ENCODE results near the gene F2.

The F2 gene

GRCh38 chr11:46686886-46687795 is 31.9 kb upstream of the F2 start:
- peak overlapping the region; percentile 5 for H3K4me3 ChIP-seq (ENCODE audit: low read length)
- peak; percentile 99 for DNase-seq (ENCODE audit: low read depth)
- TF ChIP-seq, protein P1, sequence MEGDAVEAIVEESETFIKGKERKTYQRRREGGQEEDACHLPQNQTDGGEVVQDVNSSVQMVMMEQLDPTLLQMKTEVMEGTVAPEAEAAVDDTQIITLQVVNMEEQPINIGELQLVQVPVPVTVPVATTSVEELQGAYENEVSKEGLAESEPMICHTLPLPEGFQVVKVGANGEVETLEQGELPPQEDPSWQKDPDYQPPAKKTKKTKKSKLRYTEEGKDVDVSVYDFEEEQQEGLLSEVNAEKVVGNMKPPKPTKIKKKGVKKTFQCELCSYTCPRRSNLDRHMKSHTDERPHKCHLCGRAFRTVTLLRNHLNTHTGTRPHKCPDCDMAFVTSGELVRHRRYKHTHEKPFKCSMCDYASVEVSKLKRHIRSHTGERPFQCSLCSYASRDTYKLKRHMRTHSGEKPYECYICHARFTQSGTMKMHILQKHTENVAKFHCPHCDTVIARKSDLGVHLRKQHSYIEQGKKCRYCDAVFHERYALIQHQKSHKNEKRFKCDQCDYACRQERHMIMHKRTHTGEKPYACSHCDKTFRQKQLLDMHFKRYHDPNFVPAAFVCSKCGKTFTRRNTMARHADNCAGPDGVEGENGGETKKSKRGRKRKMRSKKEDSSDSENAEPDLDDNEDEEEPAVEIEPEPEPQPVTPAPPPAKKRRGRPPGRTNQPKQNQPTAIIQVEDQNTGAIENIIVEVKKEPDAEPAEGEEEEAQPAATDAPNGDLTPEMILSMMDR (IDR thresholded peaks at IDR 0.05; ENCODE audit: insufficient read depth, low read depth, low read length, missing control alignments): no peak

GRCh38 chr11:46690702-46691101 is 28.3 kb upstream of the F2 start:
- TF ChIP-seq, protein P1 (IDR thresholded peaks at IDR 0.05; ENCODE audit: insufficient read depth, low read depth, low read length, missing control alignments): no peak
- no peak for DNase-seq (ENCODE audit: low read depth)
- no peak overlapping the region for H3K4me3 ChIP-seq (ENCODE audit: low read length)

DNA sequence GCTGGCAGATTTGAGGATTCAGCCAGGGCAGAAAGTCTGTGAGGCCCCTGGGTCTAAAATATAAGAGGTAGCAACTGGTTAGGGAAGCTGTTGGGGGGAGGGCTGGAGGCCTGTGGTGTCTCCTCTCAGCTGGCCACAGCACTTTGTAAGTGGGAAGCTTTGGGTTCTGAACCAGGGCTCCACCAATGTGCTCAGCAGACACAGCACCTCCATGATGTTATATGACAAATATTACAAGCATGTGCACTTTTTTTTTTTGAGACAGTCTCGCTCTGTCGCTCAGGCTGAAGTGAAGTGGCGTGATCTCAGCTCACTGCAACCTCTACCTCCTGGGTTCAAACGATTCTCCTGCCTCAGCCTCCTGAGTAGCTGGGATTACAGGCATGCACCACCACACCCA is 26.6 kb upstream of the F2 start:
- TF ChIP-seq, protein P1 (IDR thresholded peaks at IDR 0.05; ENCODE audit: insufficient read depth, low read depth, low read length, missing control alignments): no peak
- DNase-seq (ENCODE audit: low read depth): no peak
- no peak overlapping the region for H3K4me3 ChIP-seq (ENCODE audit: low read length)

GRCh38 chr11:46693597-46694012 is 25.4 kb upstream of the F2 start:
- H3K4me3 ChIP-seq (ENCODE audit: low read length): no peak overlapping the region
- peak; percentile 93 for DNase-seq (ENCODE audit: low read depth)
- TF ChIP-seq, protein P1 (IDR thresholded peaks at IDR 0.05; ENCODE audit: insufficient read depth, low read depth, low read length, missing control alignments): no peak

GRCh38 chr11:46694072-46694471 is 24.9 kb upstream of the F2 start:
- DNase-seq (ENCODE audit: low read depth): no peak
- H3K4me3 ChIP-seq (ENCODE audit: low read length): no peak overlapping the region
- TF ChIP-seq, protein P1 (IDR thresholded peaks at IDR 0.05; ENCODE audit: insufficient read depth, low read depth, low read length, missing control alignments): no peak

DNA sequence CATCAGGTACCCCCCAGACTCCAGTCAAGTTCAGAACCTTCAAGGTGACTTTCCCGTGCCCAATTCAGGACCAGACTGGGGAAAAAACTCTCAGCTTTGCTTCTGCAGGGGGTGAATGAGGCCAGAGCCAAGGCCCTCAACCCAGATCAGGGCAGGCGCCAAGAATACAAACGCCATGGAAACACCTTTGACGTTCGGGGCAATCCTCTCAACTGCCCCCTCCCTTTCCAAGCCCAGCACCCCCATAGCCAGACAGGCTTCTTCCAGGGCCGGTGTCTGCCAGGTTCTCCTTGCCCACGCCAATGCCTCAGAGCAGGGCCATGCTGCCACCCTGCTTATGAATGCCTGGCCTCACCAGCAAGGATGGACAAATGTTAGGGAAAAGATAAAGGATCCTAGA is 24.4 kb upstream of the F2 start:
- TF ChIP-seq, protein P1 (IDR thresholded peaks at IDR 0.05; ENCODE audit: insufficient read depth, low read depth, low read length, missing control alignments): no peak
- no peak overlapping the region for H3K4me3 ChIP-seq (ENCODE audit: low read length)
- no peak for DNase-seq (ENCODE audit: low read depth)
